Activated B cell treated with CpG ODN at 0.5 μM for 24 hours (primary cell): ENCODE measurements around the gene TMPRSS2. TPM values are rescaled to one million over a fixed set of nuclear protein-coding genes. Genes with fewer than 3 reads are reported as not detected.

ENCODE experiments used
- ATAC-seq: fragments of 200-7000 bp; cut with Tn5 transposase; one replicate; pipeline ENCODE4 v1.10.0; 2021; ENCODE audit warnings: low read depth, mild to moderate bottlenecking, moderate library complexity
- CTCF ChIA-PET: fragments of 350-600 bp; sonication (Branson Sonifier 250); formaldehyde crosslinking; loops from one replicate; lab custom pipeline; 2021; ENCODE audit warnings: antibody characterized with exemption; lab: Charles Lee
- POLR2A ChIA-PET: fragments of 350-600 bp; sonication (Branson Sonifier 250); formaldehyde crosslinking; loops from one replicate; lab custom pipeline; 2021; ENCODE audit warnings: antibody characterized with exemption; lab: Charles Lee
- DNase-seq: peaks from one replicate; pipeline ENCODE4 v3.0.0; 2022
- H3K27ac Mint-ChIP-seq: one replicate; pipeline ENCODE4 v1.8.0; 2020; ENCODE audit warnings: mixed read lengths
- H3K27me3 Mint-ChIP-seq: one replicate; pipeline ENCODE4 v1.8.0; 2021; ENCODE audit warnings: mixed read lengths
- H3K36me3 Mint-ChIP-seq: one replicate; pipeline ENCODE4 v1.8.0; 2021; ENCODE audit warnings: low read depth, mixed read lengths
- H3K4me1 Mint-ChIP-seq: one replicate; pipeline ENCODE4 v1.8.0; 2021; ENCODE audit warnings: mixed read lengths
- H3K4me3 Mint-ChIP-seq: one replicate; pipeline ENCODE4 v1.8.0; 2020; ENCODE audit warnings: mild to moderate bottlenecking, mixed read lengths
- H3K9me3 Mint-ChIP-seq: one replicate; pipeline ENCODE4 v1.8.0; 2020; ENCODE audit warnings: mixed read lengths
- intact Hi-C: fragments of 100-400 bp; cut with micrococcal nuclease; formaldehyde crosslinking; loops from one replicate; pipeline ENCODE4 v1.15.1; 2024
- total RNA-seq: library from RNA; stranded (reverse); gene quantifications from 2 replicates; pipeline ENCODE4 v1.2.3, GENCODE V29; 2022
- TF ChIP-seq, protein P1 (sequence below): fragments of 200-600 bp; IDR thresholded peaks from one replicate; pipeline ENCODE4 v1.8.0; 2022; ENCODE audit warnings: antibody characterized with exemption, mild to moderate bottlenecking

Gene TMPRSS2
- total RNA-seq, 1 donor from 2014 or later = not detected

DNA sequence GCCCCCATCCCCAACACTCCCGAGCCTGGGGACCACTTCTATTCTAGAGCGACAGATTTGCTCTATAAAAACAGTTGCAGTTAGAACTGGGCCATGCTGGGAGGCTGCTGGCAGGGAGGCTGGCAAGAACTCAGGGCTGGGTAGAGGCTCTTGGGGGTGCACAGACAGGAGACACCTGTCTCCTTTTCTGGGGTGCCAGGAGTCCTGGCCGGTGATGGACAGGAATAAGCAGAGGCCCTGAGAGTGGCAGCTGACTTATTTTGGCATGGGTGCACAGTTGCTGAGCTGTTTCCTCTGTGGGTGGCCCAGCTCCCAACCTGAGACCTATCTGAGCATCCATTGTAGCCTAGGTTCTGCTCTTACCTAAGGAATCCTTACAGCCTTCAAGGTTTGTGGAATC, 39.2 kb upstream of the TMPRSS2 start:
- Mint-ChIP-seq H3K27me3 (peaks cover 12% of the 10 kb centered on the region), H3K4me3 (no peak overlapping the region), H3K27ac (no peak overlapping the region), H3K36me3 (no peaks in the 10 kb centered on the region), H3K9me3 (no peaks in the 10 kb centered on the region), H3K4me1 (peaks cover 8% of the 10 kb centered on the region)
- TF ChIP-seq, protein P1, sequence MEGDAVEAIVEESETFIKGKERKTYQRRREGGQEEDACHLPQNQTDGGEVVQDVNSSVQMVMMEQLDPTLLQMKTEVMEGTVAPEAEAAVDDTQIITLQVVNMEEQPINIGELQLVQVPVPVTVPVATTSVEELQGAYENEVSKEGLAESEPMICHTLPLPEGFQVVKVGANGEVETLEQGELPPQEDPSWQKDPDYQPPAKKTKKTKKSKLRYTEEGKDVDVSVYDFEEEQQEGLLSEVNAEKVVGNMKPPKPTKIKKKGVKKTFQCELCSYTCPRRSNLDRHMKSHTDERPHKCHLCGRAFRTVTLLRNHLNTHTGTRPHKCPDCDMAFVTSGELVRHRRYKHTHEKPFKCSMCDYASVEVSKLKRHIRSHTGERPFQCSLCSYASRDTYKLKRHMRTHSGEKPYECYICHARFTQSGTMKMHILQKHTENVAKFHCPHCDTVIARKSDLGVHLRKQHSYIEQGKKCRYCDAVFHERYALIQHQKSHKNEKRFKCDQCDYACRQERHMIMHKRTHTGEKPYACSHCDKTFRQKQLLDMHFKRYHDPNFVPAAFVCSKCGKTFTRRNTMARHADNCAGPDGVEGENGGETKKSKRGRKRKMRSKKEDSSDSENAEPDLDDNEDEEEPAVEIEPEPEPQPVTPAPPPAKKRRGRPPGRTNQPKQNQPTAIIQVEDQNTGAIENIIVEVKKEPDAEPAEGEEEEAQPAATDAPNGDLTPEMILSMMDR = no peak
- DNase-seq (no peak), ATAC-seq (no peak)
- CTCF ChIA-PET = no interaction called here
- intact Hi-C loops = loop anchor here (10.0 kb wide), 1 partner anchor 118 kb away; no protein-coding TSS in a partner anchor
- POLR2A ChIA-PET = no interaction called here

DNA sequence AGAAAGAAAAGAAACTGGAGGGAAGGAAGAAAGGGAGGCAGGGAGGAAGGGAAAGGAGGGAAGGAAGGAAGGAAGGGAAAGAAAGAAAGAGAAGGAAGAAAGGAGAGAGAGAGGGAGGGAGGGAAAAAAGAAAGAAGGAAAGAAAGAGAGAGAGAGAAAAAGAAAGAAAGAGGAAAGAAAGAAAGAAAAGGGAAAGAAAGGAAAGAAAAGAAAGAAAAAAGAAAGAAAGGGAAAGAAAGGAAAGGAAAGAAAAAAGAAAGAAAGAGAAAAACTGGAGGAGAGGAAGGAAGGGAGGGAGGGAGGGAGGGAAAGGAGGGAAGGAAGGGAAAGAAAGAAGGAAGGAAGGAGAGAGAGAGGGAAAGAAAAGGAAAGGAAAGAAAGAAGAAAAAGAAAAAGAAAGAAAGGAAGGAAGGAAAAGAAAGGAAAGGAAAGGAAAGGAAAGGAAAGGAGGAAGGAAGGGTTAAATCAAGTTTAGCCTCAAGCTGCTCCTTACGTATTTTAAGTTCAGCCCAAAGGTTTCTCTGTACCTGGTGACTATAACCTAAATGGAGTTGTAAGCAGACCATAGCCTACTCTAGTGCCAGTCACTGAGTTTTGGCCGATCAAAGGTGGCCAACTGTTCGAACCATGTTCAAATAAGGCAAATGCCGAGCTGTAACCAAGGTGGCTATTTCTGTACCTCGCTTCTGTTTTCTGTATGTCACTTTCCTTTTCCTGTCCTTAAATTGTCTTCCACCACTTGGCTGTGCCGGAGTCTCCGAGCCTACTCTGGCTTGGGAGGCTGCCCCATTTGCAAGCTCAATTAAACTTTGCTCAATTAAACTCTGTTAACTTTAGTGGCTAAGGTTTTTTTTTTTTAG, 37.8 kb upstream of the TMPRSS2 start:
- no peaks in the 10 kb centered on the region for H3K36me3 Mint-ChIP-seq
- ChIA-PET CTCF (no interaction called here), POLR2A (no interaction called here)
- H3K27ac Mint-ChIP-seq = no peak overlapping the region
- no peaks in the 10 kb centered on the region for H3K9me3 Mint-ChIP-seq
- H3K4me3 Mint-ChIP-seq = no peak overlapping the region
- intact Hi-C loops = loop anchor here (10.0 kb wide), 1 partner anchor 119 kb away; no protein-coding TSS in a partner anchor
- no peak for ATAC-seq
- H3K27me3 Mint-ChIP-seq = peaks cover 17% of the 10 kb centered on the region
- no peak for DNase-seq
- H3K4me1 Mint-ChIP-seq = peaks cover 8% of the 10 kb centered on the region
- TF ChIP-seq, protein P1 = no peak

DNA sequence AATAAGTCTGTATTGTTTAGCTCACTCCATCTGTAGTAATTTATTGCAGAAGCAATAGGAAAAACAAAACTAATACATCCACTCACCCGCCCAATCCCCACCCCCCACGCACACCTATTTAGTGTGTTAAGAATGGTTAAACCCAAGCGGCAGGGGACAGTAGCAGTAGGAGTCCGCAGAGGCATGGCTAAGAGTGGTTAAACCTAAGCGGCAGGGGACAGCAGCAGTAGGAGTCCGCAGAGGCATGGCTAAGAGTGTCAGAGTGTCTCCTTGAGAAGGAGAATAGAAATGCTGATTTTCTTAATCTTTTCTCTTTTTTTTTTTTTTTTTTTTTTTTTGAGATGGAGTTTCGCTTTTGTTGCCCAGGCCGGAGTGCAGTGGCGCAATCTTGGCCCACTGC, 34.8 kb upstream of the TMPRSS2 start:
- H3K36me3 Mint-ChIP-seq = no peaks in the 10 kb centered on the region
- ChIA-PET CTCF (no interaction called here), POLR2A (no interaction called here)
- peaks cover 8% of the 10 kb centered on the region for H3K4me1 Mint-ChIP-seq
- DNase-seq = no peak
- H3K27me3 Mint-ChIP-seq = peaks cover 32% of the 10 kb centered on the region
- H3K4me3 Mint-ChIP-seq = no peak overlapping the region
- H3K27ac Mint-ChIP-seq = no peak overlapping the region
- no peak for ATAC-seq
- TF ChIP-seq, protein P1 = no peak
- intact Hi-C loops = loop anchor here (10.0 kb wide), 1 partner anchor 122 kb away; no protein-coding TSS in a partner anchor
- no peaks in the 10 kb centered on the region for H3K9me3 Mint-ChIP-seq

DNA sequence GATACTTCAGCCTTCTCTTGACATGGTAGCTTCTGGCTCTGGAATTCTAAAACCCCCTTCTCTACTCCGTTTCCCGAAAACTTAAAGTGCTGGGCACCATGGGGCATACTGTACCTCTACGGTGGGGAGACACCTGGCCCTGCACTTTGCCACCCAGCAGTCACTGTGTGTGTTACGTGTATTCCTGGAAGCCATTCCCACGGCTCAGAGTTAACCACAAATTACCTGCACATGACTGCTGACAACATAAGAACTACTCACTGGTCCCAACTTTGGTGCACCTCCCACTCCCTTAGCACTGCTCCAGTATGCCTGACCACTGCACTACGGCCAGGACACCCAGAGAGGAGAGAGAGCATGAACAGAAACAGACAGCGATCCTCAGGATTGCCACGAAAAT, 29.4 kb upstream of the TMPRSS2 start:
- H3K27ac Mint-ChIP-seq = no peak overlapping the region

DNA sequence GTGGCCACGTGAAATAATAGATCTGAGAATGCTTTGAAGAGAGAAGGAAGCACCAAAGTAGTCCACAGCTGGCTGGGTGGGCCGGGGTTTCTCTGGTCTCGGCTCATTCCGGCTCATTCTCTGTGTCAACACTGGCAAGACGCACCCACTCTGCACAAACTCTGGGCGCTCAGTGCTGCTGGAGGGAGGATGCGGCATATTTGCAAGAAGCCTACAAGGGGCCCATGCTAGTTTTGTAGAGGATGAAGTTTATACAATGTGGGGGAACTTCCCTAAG, 28.8 kb upstream of the TMPRSS2 start:
- Mint-ChIP-seq H3K4me1 (no peaks in the 10 kb centered on the region), H3K27ac (no peak overlapping the region), H3K36me3 (no peaks in the 10 kb centered on the region), H3K4me3 (no peak overlapping the region), H3K9me3 (no peaks in the 10 kb centered on the region), H3K27me3 (peaks cover 30% of the 10 kb centered on the region)
- POLR2A ChIA-PET = no interaction called here
- DNase-seq (no peak), ATAC-seq (no peak)
- intact Hi-C loops = no loop called here
- TF ChIP-seq, protein P1 = no peak
- CTCF ChIA-PET = no interaction called here

More for the DNA sequence above, 29.4 kb upstream of the TMPRSS2 start:
- Mint-ChIP-seq H3K9me3 (no peaks in the 10 kb centered on the region), H3K27me3 (peaks cover 32% of the 10 kb centered on the region), H3K36me3 (no peaks in the 10 kb centered on the region), H3K4me1 (no peaks in the 10 kb centered on the region), H3K4me3 (no peak overlapping the region)
- DNase-seq (no peak), ATAC-seq (no peak)
- TF ChIP-seq, protein P1 = no peak
- intact Hi-C loops = no loop called here
- ChIA-PET POLR2A (no interaction called here), CTCF (no interaction called here)
